Activated CD4-positive, alpha-beta T cell treated with anti-CD3 and anti-CD28 coated beads, Interleukin-2, amount 50 U/mL, for 24 hours (primary cell): Measurements from ENCODE around the gene RBM10.
"Not testable (repeated sequence)": the region's sequence is repeated elsewhere in the genome, so short reads cannot be mapped to it uniquely, and the experiment has no call there.

Experiments
- DNase-seq, 2 donors: peaks; one replicate each; pipeline ENCODE4 v3.0.0-alpha.2; 2020; ENCODE audit warnings: low read depth in 1 of 2, low spot score in 1 of 2

Gene RBM10

GRCh38 chrX:47144626-47145394 is at the start of gene RBM10, which contains the start of gene NDUFB11:
RBM10 (plus strand) TSS chrX:47145221; CDS start chrX:47147482, 2,261 bp downstream.
NDUFB11 (minus strand) TSS chrX:47144702; CDS start chrX:47144679, 23 bp downstream.
- peak; percentile 60 to 85 for DNase-seq

- DNase-seq, result no peak
Observed at GRCh38 chrX:47097018-47097417, 48.0 kb upstream of the RBM10 start.

GRCh38 chrX:47098338-47099094 is 46.5 kb upstream of the RBM10 start:
- no peak for DNase-seq

GRCh38 chrX:47101206-47101605 is 43.8 kb upstream of the RBM10 start:
- DNase-seq, result no peak

GRCh38 chrX:47110936-47111615 is 33.9 kb upstream of the RBM10 start:
- DNase-seq, result not testable (repeated sequence)

- no peak for DNase-seq
Observed at GRCh38 chrX:47112316-47112954, 32.6 kb upstream of the RBM10 start.

GRCh38 chrX:47116551-47117110 is 28.4 kb upstream of the RBM10 start:
- not testable (repeated sequence) for DNase-seq

- DNase-seq, result not testable (repeated sequence)
Observed at GRCh38 chrX:47124466-47124865, 20.6 kb upstream of the RBM10 start.

- peak; percentile 75 to 85 for DNase-seq
Observed at GRCh38 chrX:47129157-47129898, 15.7 kb upstream of the RBM10 start.

GRCh38 chrX:47129899-47130358 is 15.1 kb upstream of the RBM10 start:
- no peak for DNase-seq

- no peak for DNase-seq
Observed at GRCh38 chrX:47133493-47133892, 11.5 kb upstream of the RBM10 start.

- not testable (repeated sequence) for DNase-seq
Observed at GRCh38 chrX:47135650-47136049, 9.4 kb upstream of the RBM10 start.

- no peak for DNase-seq
Observed at GRCh38 chrX:47138171-47138570, 6.8 kb upstream of the RBM10 start.

- no peak for DNase-seq
Observed at GRCh38 chrX:47143894-47144625, 961 bp upstream of the RBM10 start.

- no peak for DNase-seq
Observed at GRCh38 chrX:47145395-47146120, 537 bp downstream of the RBM10 start.

GRCh38 chrX:47146121-47146935 is 1.3 kb downstream of the RBM10 start:
- no peak for DNase-seq

GRCh38 chrX:47146936-47147859 is 2.2 kb downstream of the RBM10 start:
- DNase-seq, result no peak
